ENCODE measurements around the gene PPP2R5C. TPM values are rescaled to one million over a fixed set of nuclear protein-coding genes. Genes with fewer than 3 reads are reported as not detected.

The PPP2R5C gene
- total and polyA plus RNA-seq, 2 of the 4 experiments (the other 2 are of a cell fraction) = 65.9 to 78.7 TPM

GRCh38 chr14:101743701-101744100 lies 17.8 kb upstream of the PPP2R5C start:
- Histone ChIP-seq H3K18ac (ENCODE audit: low read depth, low read length) (no peak overlapping the region), H3K56ac (ENCODE audit: extremely low read depth, insufficient read depth, low read length) (no peak overlapping the region), H3K27ac (ENCODE audit: insufficient read depth, low read length) (no peak overlapping the region), H3K9me1 (ENCODE audit: insufficient read depth, low read length) (no peaks in the 10 kb centered on the region), H3K27me3 (ENCODE audit: control insufficient read depth, insufficient read depth, low read length) (peaks cover 7% of the 10 kb centered on the region; the same call in 1 of the 2 replicates), H2AK5ac (ENCODE audit: low read depth, low read length) (no peak overlapping the region), H3K4me1 (ENCODE audit: control insufficient read depth, insufficient read depth, low read length) (no peaks in the 10 kb centered on the region), H3K4me3 (ENCODE audit: insufficient read depth, low read depth, low read length) (no peak overlapping the region), H4K91ac (ENCODE audit: insufficient read depth, low read depth, low read length) (no peak overlapping the region), H2BK120ac (ENCODE audit: low read depth, low read length) (no peak overlapping the region), H4K8ac (ENCODE audit: low read depth in 2 of 2, low read length in 2 of 2) (no peak overlapping the region), H3K79me1 (ENCODE audit: low read depth in 1 of 2, low read length in 2 of 2) (no peaks in the 10 kb centered on the region), H3K4me2 (ENCODE audit: low read depth, low read length) (no peak overlapping the region), H3K9ac (ENCODE audit: low read depth, low read length) (no peak overlapping the region), H3K14ac (replicated peaks; ENCODE audit: low read depth, low read length) (no peak overlapping the region), H2BK5ac (ENCODE audit: low read depth, low read length, poor library complexity, severe bottlenecking) (no peak overlapping the region), H2BK15ac (ENCODE audit: low read depth, low read length) (no peak overlapping the region), H3K9me3 (ENCODE audit: control insufficient read depth, insufficient read depth, low read length) (peaks cover 6% of the 10 kb centered on the region), H3K23ac (ENCODE audit: low read depth, low read length) (no peak overlapping the region), H2AFZ (replicated peaks; ENCODE audit: low read length, poor library complexity) (no peak overlapping the region), H3K4ac (ENCODE audit: low read depth, low read length) (no peak overlapping the region), H2AK9ac (replicated peaks; ENCODE audit: low read depth, low read length, poor library complexity) (no peak overlapping the region), H4K5ac (ENCODE audit: low read depth, low read length) (no peak overlapping the region), H4K20me1 (ENCODE audit: insufficient read depth, low read length) (no peaks in the 10 kb centered on the region), H3K36me3 (ENCODE audit: control insufficient read depth, insufficient read depth, low read length) (no peaks in the 10 kb centered on the region), H2BK20ac (ENCODE audit: low read depth, low read length) (no peak overlapping the region)
- ChIA-PET CTCF (no interaction called here), POLR2A (ENCODE audit: unreplicated experiment) (interaction anchor here (0.5 kb wide), 1 partner anchor 727 kb away, joined by 9 read pairs; no protein-coding TSS in a partner anchor)
- no peak for TF ChIP-seq RAD21 (IDR thresholded peaks at IDR 0.05; ENCODE audit: low read length)
- no peak for TF ChIP-seq CEBPB (IDR thresholded peaks at IDR 0.05; ENCODE audit: low read depth, low read length)
- TF ChIP-seq ELK1 (IDR thresholded peaks at IDR 0.05; ENCODE audit: borderline replicate concordance, low read depth, low read length) = no peak
- no peak for TF ChIP-seq MXI1 (IDR thresholded peaks at IDR 0.05; ENCODE audit: borderline replicate concordance, low read depth, low read length)
- no peak for TF ChIP-seq MAFK (IDR thresholded peaks at IDR 0.05; ENCODE audit: low read depth, low read length)
- TF ChIP-seq, protein P1, sequence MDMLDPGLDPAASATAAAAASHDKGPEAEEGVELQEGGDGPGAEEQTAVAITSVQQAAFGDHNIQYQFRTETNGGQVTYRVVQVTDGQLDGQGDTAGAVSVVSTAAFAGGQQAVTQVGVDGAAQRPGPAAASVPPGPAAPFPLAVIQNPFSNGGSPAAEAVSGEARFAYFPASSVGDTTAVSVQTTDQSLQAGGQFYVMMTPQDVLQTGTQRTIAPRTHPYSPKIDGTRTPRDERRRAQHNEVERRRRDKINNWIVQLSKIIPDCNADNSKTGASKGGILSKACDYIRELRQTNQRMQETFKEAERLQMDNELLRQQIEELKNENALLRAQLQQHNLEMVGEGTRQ (IDR thresholded peaks at IDR 0.05; ENCODE audit: low read depth, low read length) = no peak
- TF ChIP-seq POLR2A (IDR thresholded peaks at IDR 0.05; ENCODE audit: low read depth, low read length) = no peak
- no peak for TF ChIP-seq RCOR1 (IDR thresholded peaks at IDR 0.05; ENCODE audit: insufficient replicate concordance, low read length)
- TF ChIP-seq RFX5 (IDR thresholded peaks at IDR 0.05; ENCODE audit: low read depth, low read length) = no peak
- TF ChIP-seq CTCF (conservative IDR thresholded peaks at IDR 0.05; ENCODE audit: low read depth, low read length) = no peak
- TF ChIP-seq NFE2L2 (IDR thresholded peaks at IDR 0.05; ENCODE audit: low read depth, low read length) = no peak
- TF ChIP-seq SMC3 (IDR thresholded peaks at IDR 0.05; ENCODE audit: low read depth, low read length) = no peak
- TF ChIP-seq BHLHE40 (IDR thresholded peaks at IDR 0.05; ENCODE audit: low read depth, low read length) = no peak
- no peak for TF ChIP-seq MAZ (IDR thresholded peaks at IDR 0.05; ENCODE audit: borderline replicate concordance, low read depth, low read length)
- in situ Hi-C loops (cut with MboI; ENCODE audit: low sequenced_read_pairs) = no loop called here
- WGBS, 2 experiments (ENCODE audit: extremely low coverage in 2 of 2, insufficient read length in 1 of 2) = 70% methylated on average over 3 of the region's 6 CpGs; no CpG with 5 or more reads in 1 of the 2 experiments
- ATAC-seq (ENCODE audit: low read depth) = no peak
- intact Hi-C loops (cut with micrococcal nuclease) = no loop called here
- no peak for DNase-seq
- dilution Hi-C loops (cut with HindIII; ENCODE audit: low sequenced_read_pairs, unreplicated experiment) = no loop called here
- no TSS peak for BruUV-seq (replicated peaks)
